Measurements from ENCODE around the gene KRTCAP2.

KRTCAP2 gene

DNA sequence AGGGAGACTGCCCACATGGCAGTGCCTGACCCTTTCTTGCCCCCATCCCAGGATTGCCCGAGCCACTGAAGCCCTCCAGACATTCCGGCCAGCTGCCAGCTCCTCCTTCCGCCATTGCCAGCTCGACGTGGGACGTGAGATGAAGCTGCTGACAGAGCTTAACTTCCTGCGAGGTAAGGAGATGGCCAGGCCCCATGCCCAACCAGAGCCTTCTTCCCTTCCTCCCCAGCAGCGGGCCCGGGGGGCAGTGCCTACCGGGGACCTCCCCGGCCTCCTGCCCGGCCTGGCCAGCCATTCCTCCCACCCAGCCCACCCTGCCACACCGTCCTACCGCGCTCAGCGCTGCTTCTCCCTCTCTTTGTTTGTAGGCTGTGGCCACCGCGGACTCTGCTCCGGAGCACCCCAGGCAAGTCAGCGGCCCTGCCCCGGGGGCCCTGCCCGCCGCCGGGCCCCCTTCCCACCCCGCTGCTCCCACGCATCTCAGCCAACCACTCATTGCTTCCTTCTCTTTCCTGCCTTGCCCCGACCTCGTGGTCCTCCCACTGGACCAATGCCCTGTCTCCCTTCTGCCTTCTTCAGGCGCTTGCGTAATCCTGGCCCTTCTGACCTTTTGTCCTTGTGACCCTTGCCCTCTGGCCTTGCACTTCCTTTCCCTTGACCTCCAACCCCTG, 5.5 kb upstream of the KRTCAP2 start:
- TF ChIP-seq, protein P1, sequence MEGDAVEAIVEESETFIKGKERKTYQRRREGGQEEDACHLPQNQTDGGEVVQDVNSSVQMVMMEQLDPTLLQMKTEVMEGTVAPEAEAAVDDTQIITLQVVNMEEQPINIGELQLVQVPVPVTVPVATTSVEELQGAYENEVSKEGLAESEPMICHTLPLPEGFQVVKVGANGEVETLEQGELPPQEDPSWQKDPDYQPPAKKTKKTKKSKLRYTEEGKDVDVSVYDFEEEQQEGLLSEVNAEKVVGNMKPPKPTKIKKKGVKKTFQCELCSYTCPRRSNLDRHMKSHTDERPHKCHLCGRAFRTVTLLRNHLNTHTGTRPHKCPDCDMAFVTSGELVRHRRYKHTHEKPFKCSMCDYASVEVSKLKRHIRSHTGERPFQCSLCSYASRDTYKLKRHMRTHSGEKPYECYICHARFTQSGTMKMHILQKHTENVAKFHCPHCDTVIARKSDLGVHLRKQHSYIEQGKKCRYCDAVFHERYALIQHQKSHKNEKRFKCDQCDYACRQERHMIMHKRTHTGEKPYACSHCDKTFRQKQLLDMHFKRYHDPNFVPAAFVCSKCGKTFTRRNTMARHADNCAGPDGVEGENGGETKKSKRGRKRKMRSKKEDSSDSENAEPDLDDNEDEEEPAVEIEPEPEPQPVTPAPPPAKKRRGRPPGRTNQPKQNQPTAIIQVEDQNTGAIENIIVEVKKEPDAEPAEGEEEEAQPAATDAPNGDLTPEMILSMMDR (IDR thresholded peaks at IDR 0.05) = no peak

DNA sequence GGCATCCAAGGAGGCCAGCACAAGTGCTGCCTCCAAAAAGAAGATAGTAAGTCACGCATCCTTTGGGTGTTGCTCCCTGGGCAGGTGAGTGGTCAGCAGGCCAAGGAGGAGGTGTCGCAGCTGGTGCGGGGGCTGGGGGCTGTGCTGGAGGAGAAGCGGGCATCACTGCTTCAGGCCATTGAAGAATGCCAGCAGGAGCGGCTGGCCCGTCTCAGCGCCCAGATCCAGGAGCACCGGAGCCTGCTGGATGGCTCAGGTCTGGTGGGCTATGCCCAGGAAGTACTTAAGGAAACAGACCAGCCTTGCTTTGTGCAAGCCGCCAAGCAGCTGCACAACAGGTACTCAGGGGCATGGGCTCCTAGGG, 4.8 kb upstream of the KRTCAP2 start:
- TF ChIP-seq, protein P1 (IDR thresholded peaks at IDR 0.05) = no peak

DNA sequence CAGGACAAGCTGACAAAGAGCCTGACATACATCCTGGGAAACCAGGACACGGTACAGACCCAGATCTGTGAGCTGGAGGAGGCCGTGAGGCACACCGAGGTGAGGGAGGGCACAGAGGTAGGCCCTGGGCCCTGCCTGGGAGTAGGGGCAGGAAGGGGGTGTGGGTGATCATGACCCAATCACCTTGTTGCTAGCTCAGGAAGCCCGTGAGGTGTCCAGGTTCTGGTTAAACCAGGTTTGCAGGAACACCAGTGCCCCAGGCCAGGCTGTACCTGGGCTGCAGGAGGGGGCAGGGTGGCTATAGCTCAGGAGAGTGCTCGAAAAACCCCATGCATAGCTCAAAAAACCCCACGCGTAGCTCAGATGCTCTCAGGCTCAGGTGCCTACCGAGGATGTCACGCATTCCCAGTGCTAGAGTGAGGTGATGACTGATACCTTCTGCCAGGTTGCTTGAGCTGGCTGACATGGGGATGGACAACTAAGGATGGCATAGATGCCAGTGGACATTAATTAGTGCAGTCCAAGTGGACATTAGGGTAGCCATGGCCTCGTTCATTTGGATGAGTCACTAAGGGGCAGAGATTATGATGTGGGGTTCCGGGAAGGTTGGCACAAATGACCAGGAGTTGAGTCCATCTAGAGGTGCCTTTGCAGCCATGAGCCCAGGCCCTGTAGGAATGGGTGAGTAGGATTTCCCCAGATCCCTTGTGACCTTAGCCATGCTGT, 4.3 kb upstream of the KRTCAP2 start:
- TF ChIP-seq, protein P1 (IDR thresholded peaks at IDR 0.05) = no peak

DNA sequence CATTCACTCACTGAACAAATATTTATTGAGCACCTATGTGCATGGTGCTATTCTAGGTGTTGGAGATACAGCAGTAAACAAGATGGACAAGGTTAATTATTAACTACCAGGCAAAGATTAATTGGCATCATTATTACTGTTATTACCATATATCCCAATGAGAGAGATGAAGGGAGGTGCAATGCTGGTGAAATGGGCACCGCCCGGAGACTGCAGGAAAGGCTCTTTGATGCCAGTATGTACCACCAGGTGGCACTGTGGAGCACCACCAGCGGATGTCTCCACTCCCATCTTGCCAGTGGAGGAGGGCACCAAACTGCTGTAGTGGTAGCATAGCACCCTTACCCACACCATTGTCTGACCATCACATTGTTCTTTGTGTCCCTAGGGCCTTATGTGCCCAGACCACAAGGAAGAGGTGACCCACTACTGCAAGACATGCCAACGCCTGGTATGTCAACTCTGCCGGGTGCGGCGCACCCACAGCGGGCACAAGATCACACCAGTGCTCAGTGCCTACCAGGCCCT, 3.5 kb upstream of the KRTCAP2 start:
- TF ChIP-seq, protein P1 (IDR thresholded peaks at IDR 0.05) = peak; percentile 98

DNA sequence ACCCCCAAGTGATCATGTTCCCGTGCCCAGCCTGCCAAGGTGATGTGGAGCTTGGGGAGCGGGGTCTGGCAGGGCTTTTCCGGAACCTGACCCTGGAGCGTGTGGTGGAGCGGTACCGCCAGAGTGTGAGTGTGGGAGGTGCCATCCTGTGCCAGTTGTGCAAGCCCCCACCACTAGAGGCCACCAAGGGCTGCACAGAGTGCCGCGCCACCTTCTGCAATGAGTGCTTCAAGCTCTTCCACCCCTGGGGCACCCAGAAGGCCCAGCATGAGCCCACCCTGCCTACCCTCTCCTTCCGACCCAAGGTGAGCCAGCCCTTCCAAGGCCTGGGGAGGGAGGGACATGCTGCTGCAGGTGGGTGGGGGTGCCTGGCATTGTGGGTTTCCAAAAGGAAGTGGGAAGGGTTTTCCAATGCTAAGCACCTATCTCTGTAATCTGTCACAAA, 2.8 kb upstream of the KRTCAP2 start:
- TF ChIP-seq, protein P1 (IDR thresholded peaks at IDR 0.05) = no peak

DNA sequence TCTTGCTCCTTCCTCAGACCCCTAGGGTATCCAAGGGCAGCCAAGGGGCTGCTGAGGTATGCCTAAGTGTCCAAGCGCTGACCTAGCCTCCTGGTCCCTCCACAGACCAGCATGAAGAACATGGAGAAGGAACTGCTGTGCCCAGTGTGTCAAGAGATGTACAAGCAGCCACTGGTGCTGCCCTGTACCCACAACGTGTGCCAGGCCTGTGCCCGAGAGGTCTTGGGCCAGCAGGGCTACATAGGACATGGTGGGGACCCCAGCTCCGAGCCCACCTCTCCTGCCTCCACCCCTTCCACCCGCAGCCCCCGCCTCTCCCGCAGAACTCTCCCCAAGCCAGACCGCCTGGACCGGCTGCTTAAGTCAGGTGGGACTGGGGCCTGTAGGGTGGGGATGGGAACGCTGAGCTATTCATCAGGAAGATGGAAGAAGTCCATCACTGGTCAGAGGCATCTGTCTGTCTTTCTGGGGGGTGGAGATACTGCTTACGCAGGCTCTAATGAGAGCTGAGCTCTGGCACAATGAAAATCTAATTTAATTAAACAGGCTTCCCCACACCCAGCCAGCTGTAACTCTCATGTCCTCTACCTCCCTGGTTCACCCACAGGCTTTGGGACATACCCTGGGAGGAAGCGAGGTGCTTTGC, 2.3 kb upstream of the KRTCAP2 start:
- TF ChIP-seq, protein P1 (IDR thresholded peaks at IDR 0.05) = no peak

DNA sequence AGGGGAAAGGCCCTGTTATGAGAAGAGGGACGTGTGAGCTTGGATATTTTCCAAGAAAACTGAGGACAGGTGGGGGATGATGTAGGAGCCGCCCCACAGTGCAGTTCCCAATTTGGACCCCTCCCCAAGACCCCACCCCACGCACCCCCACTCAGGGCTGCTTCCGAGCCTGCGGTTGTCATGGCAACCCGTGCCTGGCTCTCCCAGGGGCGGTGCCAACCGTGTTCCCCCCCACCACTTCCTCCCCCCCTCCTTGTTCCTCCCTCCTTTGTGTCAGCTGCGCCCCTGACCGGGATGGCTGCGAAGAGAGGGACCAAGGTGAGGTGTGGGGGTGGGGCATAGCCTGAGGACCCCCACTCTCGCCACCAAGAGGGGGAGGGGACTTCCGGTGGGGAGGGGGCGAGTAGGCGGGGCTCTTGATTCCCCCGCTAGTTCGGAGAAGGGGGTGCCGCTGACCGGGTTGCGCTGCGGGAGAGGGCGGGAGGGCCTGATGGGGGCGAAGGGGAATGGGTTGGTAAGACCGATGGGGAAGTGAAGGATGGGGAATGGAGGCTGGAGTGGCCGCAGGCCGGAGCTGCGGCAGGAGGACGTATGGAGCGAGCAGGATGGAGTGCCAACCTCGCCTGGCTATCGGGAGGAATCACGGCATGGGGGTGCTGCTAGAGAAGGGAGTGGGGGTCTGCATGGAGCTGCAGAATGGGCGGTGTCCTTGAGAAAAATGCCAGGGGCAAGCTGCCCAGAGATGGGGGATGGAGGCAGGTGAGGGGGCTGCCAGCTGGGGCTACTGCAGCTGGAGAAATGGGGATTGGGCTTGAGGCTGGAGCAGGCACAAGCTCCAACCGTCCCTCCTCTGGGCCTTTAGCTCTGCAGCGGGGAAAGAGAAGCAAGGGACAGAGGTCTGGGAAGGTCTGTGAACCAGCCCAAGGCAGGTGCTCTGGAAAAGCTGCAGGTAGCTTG, 1.5 kb upstream of the KRTCAP2 start:
- TF ChIP-seq, protein P1 (IDR thresholded peaks at IDR 0.05) = no peak

Measured in LNCAP (cell line).